ENCODE measurements around the gene ERC1.
A peak's percentile ranks its signal among the peaks of the same experiment; 100 is the strongest.
"Not testable (repeated sequence)": the region's sequence is repeated elsewhere in the genome, so short reads cannot be mapped to it uniquely, and the experiment has no call there.

The ERC1 gene

GRCh38 chr12:1329784-1330476, 338.9 kb downstream of the ERC1 start:
- no peak for DNase-seq

DNA sequence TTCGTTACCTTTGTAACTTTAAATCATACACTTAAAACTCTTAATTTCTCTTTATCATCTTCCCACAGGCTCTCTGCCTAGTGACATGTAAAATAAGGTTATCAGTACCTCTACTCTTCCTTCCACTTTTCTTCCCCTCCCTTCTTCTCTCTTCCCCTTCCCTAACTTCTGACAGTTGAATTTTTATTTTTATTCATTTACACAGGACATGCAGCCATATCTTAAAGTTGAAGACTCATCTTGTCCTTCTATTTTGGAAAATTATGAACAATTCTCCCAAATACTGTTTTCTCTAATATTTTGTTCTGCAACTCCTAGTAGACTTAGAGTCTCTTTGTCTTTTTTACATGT, 339.4 kb downstream of the ERC1 start:
- no peak for DNase-seq

DNA sequence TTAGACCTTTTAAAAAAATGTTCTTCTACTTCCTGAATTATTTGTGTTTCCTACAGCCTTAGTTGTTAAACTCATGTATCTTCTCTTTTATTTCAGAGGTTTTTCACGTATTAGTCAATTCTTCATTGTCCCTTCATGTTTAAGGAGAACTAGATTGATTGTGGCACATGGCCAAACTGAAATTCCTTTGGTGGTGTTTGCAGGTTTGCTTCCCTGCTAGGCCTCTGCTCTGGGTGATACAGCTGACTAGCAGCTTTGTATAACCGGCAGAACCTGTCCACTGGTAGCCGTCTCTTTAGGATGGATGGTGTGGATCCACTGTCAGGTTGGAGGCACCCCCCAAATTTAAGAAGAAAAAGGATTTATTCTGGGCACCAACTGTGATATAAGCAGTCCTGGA, 341.3 kb downstream of the ERC1 start:
- DNase-seq, result no peak

DNA sequence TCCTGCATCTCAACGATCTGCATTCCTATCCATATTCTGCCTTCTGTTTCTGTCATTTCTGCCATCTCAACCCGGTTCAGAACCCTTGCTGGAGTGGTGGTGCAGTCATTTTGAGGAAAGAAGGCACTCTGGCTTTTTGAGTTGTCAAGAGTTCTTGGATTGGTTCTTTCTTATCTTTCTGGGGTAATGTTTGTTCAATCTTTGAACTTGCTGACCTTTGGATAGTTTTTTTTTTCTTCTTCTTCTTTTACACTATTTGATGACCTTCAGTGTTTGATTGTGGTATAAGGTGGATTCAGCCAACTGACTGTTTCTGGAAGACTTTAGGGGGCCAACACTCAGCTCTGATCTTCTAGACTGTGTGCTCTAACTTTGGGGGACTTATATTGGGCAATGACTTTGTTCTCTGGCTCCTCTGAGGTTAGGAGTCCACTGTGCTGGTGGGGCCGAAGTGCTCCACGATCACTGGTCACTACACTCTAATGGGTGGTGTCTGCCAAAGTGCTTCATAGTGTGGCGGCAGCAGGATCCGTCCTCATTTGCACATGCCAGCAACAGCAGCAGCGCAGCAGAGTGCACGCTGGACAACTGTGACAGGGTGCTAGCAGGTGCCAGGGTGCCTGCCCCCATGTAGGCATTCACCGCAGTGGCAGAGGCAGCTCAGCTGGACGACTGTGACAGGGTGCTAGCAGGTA, 347.6 kb downstream of the ERC1 start:
- DNase-seq, result no peak

DNA sequence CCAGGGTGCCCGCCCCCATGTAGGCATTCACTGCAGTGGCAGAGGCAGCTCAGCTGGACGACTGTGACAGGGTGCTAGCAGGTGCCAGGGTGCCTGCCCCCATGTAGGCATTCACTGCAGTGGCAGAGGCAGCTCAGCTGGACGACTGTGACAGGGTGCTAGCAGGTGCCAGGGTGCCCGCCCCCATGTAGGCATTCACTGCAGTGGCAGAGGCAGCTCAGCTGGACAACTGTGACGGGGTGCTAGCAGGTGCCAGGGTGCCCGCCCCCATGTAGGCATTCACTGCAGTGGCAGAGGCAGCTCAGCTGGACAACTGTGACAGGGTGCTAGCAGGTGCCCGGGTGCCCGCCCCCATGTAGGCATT, 348.1 kb downstream of the ERC1 start:
- DNase-seq, result not testable (repeated sequence)

DNA sequence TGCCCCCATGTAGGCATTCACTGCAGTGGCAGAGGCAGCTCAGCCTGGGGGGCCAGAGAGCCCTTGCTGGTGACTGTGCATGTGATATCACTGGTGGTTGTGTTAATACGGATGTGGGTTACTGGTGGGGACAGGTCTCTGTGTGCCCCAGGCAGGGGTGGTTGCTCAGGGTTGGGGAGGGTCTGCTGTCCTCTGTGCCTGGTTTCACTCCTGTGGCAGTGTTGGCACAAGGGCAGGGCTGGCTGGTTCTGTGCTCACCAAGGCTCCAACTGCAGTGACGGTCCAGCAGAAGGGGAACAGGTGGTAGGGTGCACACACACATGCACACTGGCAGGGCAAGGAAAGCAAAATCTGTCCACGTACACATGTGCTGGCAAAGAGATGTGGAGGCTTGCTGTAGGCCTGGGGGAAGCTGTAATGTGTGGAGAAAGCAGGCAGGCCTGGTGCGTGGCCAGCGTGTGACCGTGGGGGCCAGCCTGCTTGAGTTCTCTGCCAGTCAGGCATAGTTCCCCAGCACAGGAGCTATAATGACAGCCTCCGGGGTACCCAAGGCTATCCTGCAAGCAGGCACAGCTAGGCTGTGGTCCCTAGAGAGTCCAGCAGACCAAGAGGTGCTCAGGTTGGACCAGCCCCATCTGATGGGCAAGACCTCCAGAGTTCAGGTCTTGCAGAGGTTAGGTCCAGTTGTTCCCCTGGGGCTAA, 348.7 kb downstream of the ERC1 start:
- no peak for DNase-seq

DNA sequence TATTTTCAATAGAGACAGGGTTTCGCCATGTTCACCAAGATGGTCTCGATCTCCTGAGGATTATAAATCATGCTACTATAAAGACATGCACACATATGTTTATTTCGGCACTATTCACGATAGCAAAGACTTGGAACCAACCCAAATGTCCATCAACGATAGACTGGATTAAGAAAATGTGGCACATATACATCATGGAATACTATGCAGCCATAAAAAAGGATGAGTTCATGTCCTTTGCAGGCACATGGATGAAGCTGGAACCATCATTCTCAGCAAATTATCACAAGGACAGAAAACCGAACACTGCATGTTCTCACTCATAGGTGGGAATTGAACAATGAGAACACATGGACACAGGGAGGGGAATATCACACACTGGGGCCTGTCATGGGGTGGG, 350.2 kb downstream of the ERC1 start:
- not testable (repeated sequence) for DNase-seq

GRCh38 chr12:1343422-1343821, 352.4 kb downstream of the ERC1 start:
- DNase-seq, result no peak

- no peak for DNase-seq
Observed at GRCh38 chr12:1344245-1344644, 353.2 kb downstream of the ERC1 start.

DNA sequence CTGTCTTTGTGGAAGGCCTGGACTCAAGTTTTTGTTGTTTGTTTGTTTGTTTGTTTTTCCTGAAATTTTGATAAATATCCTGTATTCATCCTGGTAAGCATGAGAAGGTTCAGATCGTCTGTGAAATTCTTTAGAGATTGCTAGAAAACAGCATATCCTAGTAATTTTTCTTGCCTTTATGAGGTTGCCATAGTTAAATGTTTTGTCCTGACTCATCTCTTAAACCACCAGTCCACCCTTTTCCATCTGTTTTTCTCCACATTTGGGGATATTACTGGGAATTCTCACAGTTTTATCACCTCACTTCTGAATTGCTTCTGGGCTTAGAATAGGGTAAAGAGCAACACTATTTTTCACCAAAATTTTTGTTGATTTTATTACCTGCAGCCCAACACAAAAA, 355.1 kb downstream of the ERC1 start:
- DNase-seq, result no peak

DNA sequence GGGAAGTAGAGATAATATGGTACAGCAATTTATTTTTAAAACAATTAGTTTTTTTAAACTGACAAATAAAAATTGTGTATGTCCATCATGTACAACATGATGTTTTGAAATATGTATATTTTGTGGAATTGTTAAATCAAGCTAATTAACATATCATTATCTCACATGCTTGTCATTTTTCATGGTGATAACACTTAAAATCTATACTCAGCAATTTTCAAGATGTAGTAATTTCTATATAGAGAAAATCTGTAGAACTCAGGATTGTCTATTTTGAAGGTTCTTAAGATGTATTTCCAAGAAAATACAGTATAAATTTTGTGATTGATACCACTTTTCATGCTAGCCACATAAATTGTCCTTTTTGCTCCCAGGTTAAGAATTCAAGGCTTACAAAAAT, 356.3 kb downstream of the ERC1 start:
- DNase-seq, result no peak

DNA sequence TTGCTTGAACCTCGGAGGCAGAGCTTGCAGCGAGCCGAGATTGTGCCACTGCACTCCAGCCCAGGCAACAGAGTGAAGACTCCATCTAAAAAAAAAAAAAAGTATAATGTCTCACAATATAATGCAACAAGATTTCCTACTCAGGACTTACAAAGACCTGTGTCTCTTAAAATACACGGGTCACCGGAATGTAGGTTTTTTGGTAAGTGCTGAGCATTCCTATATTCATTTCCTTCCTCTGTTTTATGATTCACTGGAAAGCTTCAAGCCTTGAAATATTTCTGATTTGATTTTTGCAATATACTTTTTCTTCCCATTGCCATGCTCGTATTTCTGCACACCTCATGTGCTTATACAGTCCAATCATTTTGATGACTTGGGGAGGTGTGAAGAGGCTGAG, 357.6 kb downstream of the ERC1 start:
- no peak for DNase-seq

GRCh38 chr12:1350055-1350933, 359.3 kb downstream of the ERC1 start:
- DNase-seq, result peak; percentile 34

DNA sequence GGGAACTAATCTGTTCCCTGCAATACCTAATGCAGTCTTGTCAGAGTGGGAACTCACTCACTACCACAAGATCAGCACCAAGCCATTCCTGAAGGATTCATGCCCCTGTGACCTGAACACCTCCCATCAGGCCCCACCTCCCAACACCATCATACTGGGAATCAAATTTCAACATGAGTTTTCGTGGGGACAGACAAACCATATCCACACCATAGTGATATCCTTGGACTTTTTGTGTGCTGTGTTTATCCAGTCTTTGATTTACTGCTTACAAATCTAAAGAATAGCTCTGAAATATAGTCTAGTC, 359.9 kb downstream of the ERC1 start:
- DNase-seq, result no peak

DNA sequence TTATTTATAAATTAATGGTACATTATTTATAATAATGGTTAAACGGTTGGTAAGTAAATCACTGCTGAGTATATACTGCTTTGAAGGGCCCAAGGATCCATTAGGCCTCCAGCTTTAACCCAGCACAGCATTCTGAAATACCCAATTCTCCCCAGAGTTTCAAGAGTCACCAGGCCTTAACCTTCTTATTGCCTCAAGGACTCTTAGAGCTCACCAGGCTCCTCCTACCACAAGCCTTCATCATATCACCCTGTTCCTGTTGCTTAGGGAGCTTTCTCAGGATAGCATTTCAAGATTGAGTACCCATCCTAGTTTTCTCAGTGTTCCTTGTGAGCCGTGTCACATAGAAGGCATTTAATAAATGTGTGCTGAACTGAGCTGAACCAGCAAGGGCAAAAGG, 360.9 kb downstream of the ERC1 start:
- DNase-seq, result no peak

DNA sequence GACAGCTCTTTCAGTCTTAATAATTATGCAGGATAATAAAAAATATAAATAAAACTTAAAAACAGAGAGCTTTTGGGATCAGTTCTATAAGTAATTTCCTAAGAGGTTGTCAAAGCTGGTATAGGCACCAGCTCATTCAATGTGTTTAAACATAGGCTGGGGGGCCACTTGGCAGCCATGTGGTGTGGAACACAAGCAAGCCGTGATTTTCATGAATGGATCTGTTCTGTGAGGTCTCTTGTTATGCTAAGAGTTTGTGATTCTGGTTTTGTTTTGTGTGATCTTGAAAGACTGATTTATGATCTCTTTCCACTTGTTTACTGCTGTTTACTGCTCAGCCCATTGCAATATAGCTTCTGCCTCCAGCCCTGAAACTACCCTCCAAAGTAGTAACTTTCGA, 362.4 kb downstream of the ERC1 start:
- DNase-seq, result no peak

DNA sequence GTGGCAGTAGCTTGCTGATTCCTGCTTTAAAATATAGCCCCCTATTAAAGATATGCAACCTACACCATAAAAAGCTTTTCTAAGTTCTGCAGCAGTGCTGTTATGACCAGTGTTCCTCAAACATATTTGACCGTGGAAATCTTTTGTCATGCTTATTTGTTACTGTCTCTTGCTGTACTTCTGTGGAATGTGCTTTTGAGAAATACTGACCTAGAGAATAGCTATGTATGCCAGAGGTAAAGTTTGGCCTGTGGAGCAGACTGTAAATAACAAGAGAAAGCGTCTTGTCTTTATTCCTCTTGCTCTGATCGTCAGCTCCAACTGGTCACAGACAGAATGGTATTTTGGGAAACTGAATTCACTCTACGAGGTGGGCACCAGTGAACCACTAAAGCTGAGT, 364.4 kb downstream of the ERC1 start:
- DNase-seq, result no peak

DNA sequence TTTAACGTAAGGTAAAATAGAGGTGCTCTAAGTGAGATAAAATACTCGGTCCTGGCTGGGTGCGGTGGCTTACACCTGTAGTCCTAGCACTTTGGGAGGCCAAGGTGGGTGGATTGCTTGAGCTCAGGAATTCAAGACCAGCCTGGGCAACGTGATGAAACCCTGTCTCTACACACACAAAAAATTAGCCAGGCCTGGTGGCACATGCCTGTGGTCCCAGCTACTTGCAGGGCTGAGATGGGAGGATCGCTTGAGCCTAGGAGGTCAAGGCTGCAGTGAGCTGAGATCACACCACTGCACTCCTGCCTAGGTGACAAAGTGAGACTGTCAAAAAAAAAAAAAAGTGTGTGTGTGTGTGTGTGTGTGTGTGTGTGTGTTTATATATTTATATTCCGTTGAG, 364.8 kb downstream of the ERC1 start:
- DNase-seq, result not testable (repeated sequence)

DNA sequence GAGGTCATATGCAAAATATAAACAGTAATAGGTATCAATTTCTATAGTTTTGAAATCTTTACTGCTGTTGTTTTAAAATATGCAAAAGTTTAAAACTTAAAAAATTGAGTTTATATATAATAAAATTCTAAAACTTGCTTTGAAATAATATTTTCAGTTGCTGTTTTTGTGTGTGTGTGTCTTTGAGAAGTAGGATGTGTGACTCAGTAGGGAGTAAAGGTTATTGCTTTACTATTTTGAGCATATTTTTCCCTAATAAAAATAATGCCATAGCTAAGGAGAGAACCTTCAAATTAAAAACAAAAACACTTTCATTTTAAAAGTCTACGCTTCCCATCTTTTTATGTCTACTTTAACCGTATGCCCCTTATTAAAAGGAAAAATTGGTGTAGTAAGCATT, 365.3 kb downstream of the ERC1 start:
- DNase-seq, result no peak

DNA sequence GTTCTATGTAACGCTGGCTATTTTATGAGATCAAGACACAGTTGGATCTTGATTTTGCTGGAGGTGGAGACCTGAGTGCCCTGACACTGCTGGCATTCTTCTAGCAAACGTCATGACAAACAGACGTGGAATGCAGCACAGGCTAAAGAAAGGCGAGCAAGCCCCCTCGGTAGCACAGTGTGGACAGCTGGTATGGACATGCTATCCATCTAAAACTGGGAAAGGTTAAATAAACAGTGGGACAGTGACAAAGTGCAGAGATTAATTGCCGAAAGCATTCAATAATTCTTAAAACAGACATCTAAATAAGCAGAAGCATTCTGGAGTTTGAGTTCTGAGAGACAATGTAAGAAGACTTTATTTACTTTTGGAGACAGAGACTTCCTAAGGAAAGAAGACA, 366.1 kb downstream of the ERC1 start:
- no peak for DNase-seq

DNA sequence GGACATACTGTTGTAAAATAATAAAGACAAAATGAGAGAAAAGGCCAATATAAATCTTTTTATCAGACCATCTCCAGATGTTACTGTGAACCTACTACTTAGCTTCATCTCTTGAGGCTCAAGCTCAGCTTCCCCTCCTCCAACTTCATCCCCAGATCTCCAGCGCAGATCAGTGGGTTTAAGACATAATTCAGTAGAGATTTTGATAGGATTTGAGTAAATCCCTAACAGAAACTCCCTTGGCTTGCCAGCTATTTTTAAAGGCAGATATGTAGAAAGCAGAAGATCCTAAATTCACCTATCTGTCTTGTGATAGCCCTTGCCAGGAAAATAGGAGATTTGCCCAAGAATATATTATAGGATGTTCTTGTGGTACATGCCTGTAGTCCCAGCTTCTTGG, 366.7 kb downstream of the ERC1 start:
- DNase-seq, result no peak

DNA sequence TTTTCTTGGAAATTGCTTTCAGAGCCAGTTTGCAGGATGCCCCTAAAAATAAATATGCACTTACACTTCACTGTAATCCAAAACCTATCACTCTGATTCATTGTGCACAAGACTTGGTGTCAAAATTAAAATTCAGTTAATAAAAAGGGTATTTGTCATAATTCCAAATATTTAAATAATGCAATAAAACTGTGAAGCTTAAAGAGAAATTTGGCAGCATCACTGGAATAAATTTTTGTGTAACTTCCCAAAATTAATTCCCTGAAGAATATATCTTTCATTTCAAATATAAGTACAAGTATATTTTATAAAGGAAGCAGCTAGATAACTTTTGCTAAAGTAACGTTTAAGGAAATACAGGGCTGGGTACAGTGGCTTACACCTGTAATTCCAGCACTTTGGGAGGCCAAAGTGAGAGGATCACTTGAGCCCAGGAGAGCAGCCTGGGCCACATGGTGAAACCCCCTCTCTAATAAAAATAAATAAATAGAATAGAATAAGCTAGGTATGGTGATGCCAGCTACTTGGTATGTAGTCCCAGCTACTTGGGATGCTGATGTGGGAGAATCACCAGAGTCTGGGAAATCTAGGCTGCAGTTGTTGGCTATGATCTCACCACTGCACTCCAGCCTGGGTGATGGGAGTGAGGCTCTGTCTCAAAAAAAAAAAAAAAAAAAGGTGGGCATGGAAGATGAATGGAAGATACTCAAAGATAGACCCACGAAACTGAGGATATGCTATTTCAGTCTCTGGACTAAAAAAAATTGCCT, 369.6 kb downstream of the ERC1 start:
- peak; percentile 25 for DNase-seq

DNA sequence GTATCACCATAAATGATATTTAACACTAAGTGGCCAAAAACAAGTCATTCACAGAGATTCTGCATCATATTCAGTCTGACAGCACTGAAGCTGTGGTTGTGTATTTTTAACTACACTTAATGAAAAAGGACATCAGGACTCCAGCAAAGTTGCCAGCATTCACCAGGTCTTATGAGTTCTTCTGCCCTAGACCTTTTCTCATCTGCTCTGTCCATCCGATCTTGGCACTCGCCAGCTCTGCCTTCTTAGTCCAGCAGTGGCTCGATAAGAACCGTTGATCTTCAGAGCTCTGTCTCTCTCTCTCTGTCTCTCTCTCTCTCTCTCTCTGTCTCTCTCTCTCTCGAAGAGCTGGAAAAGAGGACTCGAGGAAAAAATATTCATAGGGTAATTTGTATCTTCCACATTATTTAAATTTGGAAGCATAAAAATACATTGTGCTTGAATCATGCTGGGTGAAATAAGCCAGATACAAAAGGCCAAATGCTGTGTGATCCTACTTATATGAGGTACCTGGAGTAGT, 371.2 kb downstream of the ERC1 start:
- DNase-seq, result no peak

Data from T1000 (cell line).